ENCODE data around the gene CASQ1.

The CASQ1 gene

DNA sequence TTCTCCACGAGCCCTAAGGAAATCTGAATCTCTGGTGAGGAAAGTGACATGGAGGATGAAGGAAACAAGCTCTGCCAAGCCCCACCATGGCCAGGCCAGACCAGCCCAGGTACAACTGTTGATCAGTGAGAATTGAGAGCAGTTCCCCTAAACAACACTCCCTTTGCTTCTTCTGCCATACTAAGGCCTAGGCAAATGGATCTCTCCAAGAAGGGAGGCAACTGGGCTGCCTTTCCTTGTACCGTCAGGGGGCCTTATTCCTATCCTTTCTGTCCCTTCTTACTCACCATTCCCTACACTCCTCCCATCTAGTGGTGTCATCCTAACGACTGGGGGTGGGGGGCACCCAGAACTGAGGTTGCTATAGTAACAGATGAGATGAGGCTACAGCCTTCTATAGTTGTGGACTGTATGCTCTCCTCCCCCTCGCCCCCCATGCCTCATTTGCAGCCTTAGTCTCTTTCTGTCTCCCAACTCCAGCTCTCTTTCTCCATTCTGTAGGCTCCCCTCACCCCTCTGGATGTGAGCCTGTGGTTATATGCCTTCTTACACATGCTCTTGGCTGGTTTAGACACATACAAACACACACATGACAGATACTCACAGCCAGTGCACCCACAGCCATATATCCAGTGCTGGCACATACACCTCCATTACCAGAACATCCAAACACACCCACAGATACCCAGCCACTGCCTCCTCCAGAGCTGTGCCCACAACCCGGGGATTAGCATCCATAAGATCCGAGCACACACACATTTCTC, 18.4 kb downstream of the CASQ1 start:
- TF ChIP-seq EGR1 (IDR thresholded peaks at IDR 0.05) (no peak), RAD21 (IDR thresholded peaks at IDR 0.05; ENCODE audit: low read depth) (no peak), CREB1 (IDR thresholded peaks at IDR 0.05; ENCODE audit: low read depth) (no peak), NFIC (IDR thresholded peaks at IDR 0.05) (no peak), ZBTB7A (IDR thresholded peaks at IDR 0.05; ENCODE audit: low read depth) (no peak), YY1 (IDR thresholded peaks at IDR 0.05; ENCODE audit: low read depth) (no peak), TAF1 (IDR thresholded peaks at IDR 0.05; ENCODE audit: low read depth) (no peak), FOXM1 (IDR thresholded peaks at IDR 0.05; ENCODE audit: borderline replicate concordance, low read depth) (no peak), CEBPB (IDR thresholded peaks at IDR 0.05) (no peak), TCF12 (IDR thresholded peaks at IDR 0.05; ENCODE audit: low read depth) (no peak), TEAD4 (IDR thresholded peaks at IDR 0.05) (no peak)
- TF ChIP-seq, protein P1, sequence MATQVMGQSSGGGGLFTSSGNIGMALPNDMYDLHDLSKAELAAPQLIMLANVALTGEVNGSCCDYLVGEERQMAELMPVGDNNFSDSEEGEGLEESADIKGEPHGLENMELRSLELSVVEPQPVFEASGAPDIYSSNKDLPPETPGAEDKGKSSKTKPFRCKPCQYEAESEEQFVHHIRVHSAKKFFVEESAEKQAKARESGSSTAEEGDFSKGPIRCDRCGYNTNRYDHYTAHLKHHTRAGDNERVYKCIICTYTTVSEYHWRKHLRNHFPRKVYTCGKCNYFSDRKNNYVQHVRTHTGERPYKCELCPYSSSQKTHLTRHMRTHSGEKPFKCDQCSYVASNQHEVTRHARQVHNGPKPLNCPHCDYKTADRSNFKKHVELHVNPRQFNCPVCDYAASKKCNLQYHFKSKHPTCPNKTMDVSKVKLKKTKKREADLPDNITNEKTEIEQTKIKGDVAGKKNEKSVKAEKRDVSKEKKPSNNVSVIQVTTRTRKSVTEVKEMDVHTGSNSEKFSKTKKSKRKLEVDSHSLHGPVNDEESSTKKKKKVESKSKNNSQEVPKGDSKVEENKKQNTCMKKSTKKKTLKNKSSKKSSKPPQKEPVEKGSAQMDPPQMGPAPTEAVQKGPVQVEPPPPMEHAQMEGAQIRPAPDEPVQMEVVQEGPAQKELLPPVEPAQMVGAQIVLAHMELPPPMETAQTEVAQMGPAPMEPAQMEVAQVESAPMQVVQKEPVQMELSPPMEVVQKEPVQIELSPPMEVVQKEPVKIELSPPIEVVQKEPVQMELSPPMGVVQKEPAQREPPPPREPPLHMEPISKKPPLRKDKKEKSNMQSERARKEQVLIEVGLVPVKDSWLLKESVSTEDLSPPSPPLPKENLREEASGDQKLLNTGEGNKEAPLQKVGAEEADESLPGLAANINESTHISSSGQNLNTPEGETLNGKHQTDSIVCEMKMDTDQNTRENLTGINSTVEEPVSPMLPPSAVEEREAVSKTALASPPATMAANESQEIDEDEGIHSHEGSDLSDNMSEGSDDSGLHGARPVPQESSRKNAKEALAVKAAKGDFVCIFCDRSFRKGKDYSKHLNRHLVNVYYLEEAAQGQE (IDR thresholded peaks at IDR 0.05; ENCODE audit: low read depth) = no peak
- TF ChIP-seq, protein P2, sequence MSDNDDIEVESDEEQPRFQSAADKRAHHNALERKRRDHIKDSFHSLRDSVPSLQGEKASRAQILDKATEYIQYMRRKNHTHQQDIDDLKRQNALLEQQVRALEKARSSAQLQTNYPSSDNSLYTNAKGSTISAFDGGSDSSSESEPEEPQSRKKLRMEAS (IDR thresholded peaks at IDR 0.05) = no peak
- TF ChIP-seq, protein P3, sequence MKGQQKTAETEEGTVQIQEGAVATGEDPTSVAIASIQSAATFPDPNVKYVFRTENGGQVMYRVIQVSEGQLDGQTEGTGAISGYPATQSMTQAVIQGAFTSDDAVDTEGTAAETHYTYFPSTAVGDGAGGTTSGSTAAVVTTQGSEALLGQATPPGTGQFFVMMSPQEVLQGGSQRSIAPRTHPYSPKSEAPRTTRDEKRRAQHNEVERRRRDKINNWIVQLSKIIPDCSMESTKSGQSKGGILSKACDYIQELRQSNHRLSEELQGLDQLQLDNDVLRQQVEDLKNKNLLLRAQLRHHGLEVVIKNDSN (IDR thresholded peaks at IDR 0.05) = no peak

DNA sequence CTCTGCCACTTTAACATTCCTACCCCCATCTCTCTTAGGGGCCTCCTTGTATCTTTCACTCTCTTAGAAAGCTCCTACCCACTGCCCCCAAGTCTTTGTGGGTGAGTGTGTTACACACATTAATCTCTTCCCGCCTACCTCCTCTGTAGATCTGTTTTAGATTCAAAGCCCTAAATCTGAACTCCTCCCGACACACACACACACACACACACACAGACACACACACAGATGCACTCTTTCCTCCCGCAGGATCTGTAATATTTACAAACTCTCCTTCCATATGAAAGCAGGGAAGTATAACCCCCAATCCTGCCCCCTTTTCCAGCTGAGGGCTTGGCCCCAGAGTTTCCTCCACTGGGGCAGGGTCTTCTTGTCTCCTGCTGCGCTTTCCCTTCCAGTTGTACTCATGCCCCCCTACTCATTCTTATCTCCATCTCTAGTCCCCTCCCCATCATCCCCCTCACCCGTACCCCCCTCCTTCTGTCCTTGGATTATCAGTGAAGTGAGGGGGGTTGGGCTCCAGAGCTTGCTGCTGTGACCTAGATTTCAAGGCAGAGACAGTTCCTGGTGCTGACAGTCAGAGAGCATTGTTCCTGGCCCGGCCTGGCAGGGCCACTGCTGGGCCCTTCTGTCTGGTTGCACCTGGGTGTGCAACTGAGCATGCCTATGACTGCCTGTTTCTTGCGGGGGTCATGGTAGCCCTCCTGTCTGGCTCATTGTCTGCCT, 19.1 kb downstream of the CASQ1 start:
- TF ChIP-seq, protein P1 (IDR thresholded peaks at IDR 0.05; ENCODE audit: low read depth) = no peak
- TF ChIP-seq EGR1 (IDR thresholded peaks at IDR 0.05) (no peak), ZBTB7A (IDR thresholded peaks at IDR 0.05; ENCODE audit: low read depth) (no peak), TAF1 (IDR thresholded peaks at IDR 0.05; ENCODE audit: low read depth) (no peak), RAD21 (IDR thresholded peaks at IDR 0.05; ENCODE audit: low read depth) (no peak), EP300 (IDR thresholded peaks at IDR 0.05; ENCODE audit: borderline replicate concordance) (no peak)
- TF ChIP-seq, protein P2 (IDR thresholded peaks at IDR 0.05) = no peak
- TF ChIP-seq, protein P3 (IDR thresholded peaks at IDR 0.05) = no peak

DNA sequence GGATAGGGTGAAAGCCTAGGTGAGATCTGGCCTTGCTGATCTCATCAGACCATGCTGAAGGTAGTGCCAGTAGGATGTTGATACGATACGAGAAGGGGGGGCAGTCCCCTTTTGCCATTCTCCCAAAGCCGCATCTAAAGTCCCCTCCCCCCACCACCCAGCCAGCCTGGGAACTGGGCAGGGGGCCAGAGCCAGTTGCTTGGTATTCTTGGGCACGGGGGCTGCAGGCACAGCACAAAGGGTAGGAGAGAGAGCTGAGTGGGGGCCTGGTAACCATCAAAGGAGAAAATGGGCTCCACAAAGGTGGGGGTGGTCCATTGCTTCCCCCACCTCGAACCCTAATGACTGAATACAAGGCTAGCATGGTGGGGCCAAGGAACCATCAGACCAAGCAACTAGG, 20.2 kb downstream of the CASQ1 start:
- TF ChIP-seq TAF1 (IDR thresholded peaks at IDR 0.05; ENCODE audit: low read depth) (no peak), ZBTB7A (IDR thresholded peaks at IDR 0.05; ENCODE audit: low read depth) (no peak), TEAD4 (IDR thresholded peaks at IDR 0.05) (no peak), NFIC (IDR thresholded peaks at IDR 0.05) (no peak), TCF12 (IDR thresholded peaks at IDR 0.05; ENCODE audit: low read depth) (no peak), YY1 (IDR thresholded peaks at IDR 0.05; ENCODE audit: low read depth) (no peak), RAD21 (IDR thresholded peaks at IDR 0.05; ENCODE audit: low read depth) (no peak), CREB1 (IDR thresholded peaks at IDR 0.05; ENCODE audit: low read depth) (no peak), CEBPB (IDR thresholded peaks at IDR 0.05) (no peak), EGR1 (IDR thresholded peaks at IDR 0.05) (no peak), EP300 (IDR thresholded peaks at IDR 0.05; ENCODE audit: borderline replicate concordance) (no peak)
- TF ChIP-seq, protein P3 (IDR thresholded peaks at IDR 0.05) = no peak
- TF ChIP-seq, protein P2 (IDR thresholded peaks at IDR 0.05) = no peak
- TF ChIP-seq, protein P1 (IDR thresholded peaks at IDR 0.05; ENCODE audit: low read depth) = no peak
